Loucy (cell line): ENCODE data around the gene HDGFL3.
"Not testable (repeated sequence)": the region's sequence is repeated elsewhere in the genome, so short reads cannot be mapped to it uniquely, and the experiment has no call there.

Experiments
- H2AFZ ChIP-seq: fragments of 200-600 bp; sonication (generic); 2 replicates; pipeline ENCODE4 v1.6.0; 2016; ENCODE audit warnings: antibody characterized with exemption, mild to moderate bottlenecking, low read length, moderate library complexity
- H3F3A ChIP-seq: fragments of 200-600 bp; 2 replicates; pipeline ENCODE4 v1.6.0; 2016; ENCODE audit warnings: antibody characterized with exemption, low read depth, mild to moderate bottlenecking
- H3K27me3 ChIP-seq: fragments of 200-600 bp; sonication (generic); 2 replicates; pipeline ENCODE4 v1.6.1; 2014; ENCODE audit warnings: low read length, mild to moderate bottlenecking; ENCODE audit not compliant: insufficient read depth, poor library complexity, severe bottlenecking
- H3K36me3 ChIP-seq: fragments of 200-600 bp; sonication (generic); 2 replicates; pipeline ENCODE4 v1.6.1; 2016; ENCODE audit warnings: low read length; ENCODE audit not compliant: insufficient read depth
- H3K4me1 ChIP-seq: fragments of 200-600 bp; sonication (generic); 2 replicates; pipeline ENCODE4 v1.5.1; 2014; ENCODE audit warnings: low read length, mild to moderate bottlenecking; ENCODE audit not compliant: insufficient read depth, poor library complexity, severe bottlenecking
- H3K4me2 ChIP-seq: fragments of 200-600 bp; sonication (generic); 2 replicates; pipeline ENCODE4 v1.6.0; 2014; ENCODE audit warnings: antibody characterized with exemption, low read length, low read depth, mild to moderate bottlenecking; ENCODE audit not compliant: poor library complexity, severe bottlenecking
- H3K4me3 ChIP-seq: fragments of 200-600 bp; sonication (generic); 2 replicates; pipeline ENCODE4 v1.5.1; 2014; ENCODE audit warnings: low read length, mild to moderate bottlenecking, mixed read lengths; ENCODE audit not compliant: poor library complexity, severe bottlenecking
- H3K79me2 ChIP-seq: fragments of 200-600 bp; sonication (generic); 2 replicates; pipeline ENCODE4 v1.6.1; 2014; ENCODE audit warnings: low read length; ENCODE audit not compliant: insufficient read depth
- H3K9ac ChIP-seq: fragments of 200-600 bp; sonication (generic); 2 replicates; pipeline ENCODE4 v1.6.0; 2014; ENCODE audit warnings: mild to moderate bottlenecking, low read depth, low read length, moderate library complexity; ENCODE audit not compliant: poor library complexity, severe bottlenecking
- H3K9me2 ChIP-seq: fragments of 200-600 bp; sonication (generic); replicated peaks from 2 replicates; pipeline ENCODE4 v1.6.1; 2016; ENCODE audit warnings: low read depth, low read length, mixed read lengths
- H3K9me3 ChIP-seq: fragments of 200-600 bp; sonication (generic); 2 replicates; pipeline ENCODE4 v1.6.1; 2014; ENCODE audit warnings: mild to moderate bottlenecking, antibody characterized with exemption, low read length, low read depth; ENCODE audit not compliant: insufficient read depth
- H4K20me1 ChIP-seq: fragments of 200-600 bp; sonication (generic); 2 replicates; pipeline ENCODE4 v1.6.0; 2014; ENCODE audit warnings: antibody characterized with exemption, low read length, mild to moderate bottlenecking; ENCODE audit not compliant: insufficient read depth, poor library complexity, severe bottlenecking
- EZH2phosphoT487 ChIP-seq: fragments of 200-600 bp; IDR thresholded peaks from 2 replicates; pipeline ENCODE4 v1.6.1; 2018; ENCODE audit warnings: antibody characterized with exemption, mild to moderate bottlenecking, moderate library complexity, borderline replicate concordance
- TF ChIP-seq, protein P1 (sequence below): fragments of 200-600 bp; sonication (generic); conservative IDR thresholded peaks from 2 replicates; pipeline ENCODE4 v1.5.1; 2014; ENCODE audit warnings: mild to moderate bottlenecking, antibody characterized with exemption, low read length

HDGFL3 gene

DNA sequence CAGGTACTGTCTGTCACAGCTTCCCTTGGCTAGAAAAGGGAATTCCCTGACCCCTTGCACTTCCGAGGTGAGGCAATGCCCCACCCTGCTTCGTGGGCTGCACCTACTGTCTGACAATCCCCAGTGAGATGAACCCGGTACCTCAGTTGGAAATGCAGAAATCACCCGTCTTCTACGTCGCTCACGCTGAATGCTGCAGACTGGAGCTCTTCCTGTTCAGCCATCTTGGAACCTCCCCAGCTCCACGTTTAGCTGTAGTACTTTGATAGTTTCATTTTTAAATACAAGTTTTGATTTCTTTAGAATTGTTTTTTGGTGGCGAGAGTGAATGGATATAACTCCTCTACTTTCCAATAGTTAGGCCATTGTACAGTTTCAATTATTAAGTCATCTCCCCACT is 17.8 kb upstream of the HDGFL3 start:
- H3F3A ChIP-seq: no peaks in the 10 kb centered on the region
- no peaks in the 10 kb centered on the region for H3K36me3 ChIP-seq
- H4K20me1 ChIP-seq: no peaks in the 10 kb centered on the region
- no peak overlapping the region for H3K4me2 ChIP-seq
- H3K79me2 ChIP-seq: no peaks in the 10 kb centered on the region
- no peak overlapping the region for H2AFZ ChIP-seq
- H3K4me3 ChIP-seq: no peak overlapping the region
- no peaks in the 10 kb centered on the region for H3K9me2 ChIP-seq
- H3K9me3 ChIP-seq: no peaks in the 10 kb centered on the region
- H3K4me1 ChIP-seq: no peaks in the 10 kb centered on the region
- TF ChIP-seq EZH2phosphoT487: no peak
- TF ChIP-seq, protein P1, sequence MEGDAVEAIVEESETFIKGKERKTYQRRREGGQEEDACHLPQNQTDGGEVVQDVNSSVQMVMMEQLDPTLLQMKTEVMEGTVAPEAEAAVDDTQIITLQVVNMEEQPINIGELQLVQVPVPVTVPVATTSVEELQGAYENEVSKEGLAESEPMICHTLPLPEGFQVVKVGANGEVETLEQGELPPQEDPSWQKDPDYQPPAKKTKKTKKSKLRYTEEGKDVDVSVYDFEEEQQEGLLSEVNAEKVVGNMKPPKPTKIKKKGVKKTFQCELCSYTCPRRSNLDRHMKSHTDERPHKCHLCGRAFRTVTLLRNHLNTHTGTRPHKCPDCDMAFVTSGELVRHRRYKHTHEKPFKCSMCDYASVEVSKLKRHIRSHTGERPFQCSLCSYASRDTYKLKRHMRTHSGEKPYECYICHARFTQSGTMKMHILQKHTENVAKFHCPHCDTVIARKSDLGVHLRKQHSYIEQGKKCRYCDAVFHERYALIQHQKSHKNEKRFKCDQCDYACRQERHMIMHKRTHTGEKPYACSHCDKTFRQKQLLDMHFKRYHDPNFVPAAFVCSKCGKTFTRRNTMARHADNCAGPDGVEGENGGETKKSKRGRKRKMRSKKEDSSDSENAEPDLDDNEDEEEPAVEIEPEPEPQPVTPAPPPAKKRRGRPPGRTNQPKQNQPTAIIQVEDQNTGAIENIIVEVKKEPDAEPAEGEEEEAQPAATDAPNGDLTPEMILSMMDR: no peak
- H3K27me3 ChIP-seq: no peaks in the 10 kb centered on the region
- no peak overlapping the region for H3K9ac ChIP-seq

GRCh38 chr15:83221781-83222180 is 14.2 kb upstream of the HDGFL3 start:
- H4K20me1 ChIP-seq, H3K79me2 ChIP-seq, H3K4me1 ChIP-seq, H3K27me3 ChIP-seq, H3K9ac ChIP-seq, H3F3A ChIP-seq, H3K4me2 ChIP-seq, H2AFZ ChIP-seq, H3K9me3 ChIP-seq, H3K36me3 ChIP-seq, H3K9me2 ChIP-seq, H3K4me3 ChIP-seq: not testable (repeated sequence)

- no peaks in the 10 kb centered on the region for H3K9me3 ChIP-seq
- TF ChIP-seq EZH2phosphoT487: no peak
- TF ChIP-seq, protein P1: no peak
- H3K9ac ChIP-seq: no peak overlapping the region
- H3F3A ChIP-seq: no peaks in the 10 kb centered on the region
- no peak overlapping the region for H2AFZ ChIP-seq
- H3K4me1 ChIP-seq: peaks cover 5% of the 10 kb centered on the region
- no peak overlapping the region for H3K4me3 ChIP-seq
- no peaks in the 10 kb centered on the region for H3K9me2 ChIP-seq
- no peaks in the 10 kb centered on the region for H3K36me3 ChIP-seq
- H3K27me3 ChIP-seq: no peaks in the 10 kb centered on the region
- no peaks in the 10 kb centered on the region for H3K79me2 ChIP-seq
- H4K20me1 ChIP-seq: no peaks in the 10 kb centered on the region
- H3K4me2 ChIP-seq: no peak overlapping the region
Observed at GRCh38 chr15:83219026-83219425, 11.4 kb upstream of the HDGFL3 start.

DNA sequence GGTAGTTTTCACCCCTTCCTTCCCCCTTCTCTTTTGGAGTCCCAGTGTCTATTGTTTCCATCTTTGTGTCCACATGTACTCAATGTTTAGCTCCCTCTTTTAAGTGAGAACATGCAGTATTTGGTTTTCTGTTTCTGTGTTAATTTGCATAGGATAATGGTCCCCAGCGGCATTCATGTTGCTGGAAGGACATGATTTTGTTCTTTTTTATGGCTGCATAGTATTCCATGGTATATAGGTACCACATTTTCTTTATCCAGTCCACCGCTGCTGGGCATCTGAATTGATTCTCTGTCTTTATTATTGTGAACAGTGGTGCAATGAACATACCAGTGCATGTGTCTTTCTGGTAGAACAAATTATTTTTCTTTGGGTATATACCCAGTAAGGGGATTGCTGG is 7.7 kb upstream of the HDGFL3 start:
- Histone ChIP-seq H3K36me3 (no peaks in the 10 kb centered on the region), H3K4me2 (no peak overlapping the region), H3K9me3 (no peaks in the 10 kb centered on the region), H3K4me1 (peaks cover 5% of the 10 kb centered on the region), H3K79me2 (no peaks in the 10 kb centered on the region), H3K9me2 (no peaks in the 10 kb centered on the region), H3K4me3 (no peak overlapping the region), H3K27me3 (no peaks in the 10 kb centered on the region), H3F3A (no peaks in the 10 kb centered on the region), H2AFZ (no peak overlapping the region), H3K9ac (no peak overlapping the region), H4K20me1 (no peaks in the 10 kb centered on the region)
- TF ChIP-seq, protein P1: no peak
- no peak for TF ChIP-seq EZH2phosphoT487
